Umbilical cord (tissue), 2 donors: ENCODE measurements around the gene U2AF1L4. TPM values are rescaled to one million over a fixed set of nuclear protein-coding genes. Genes with fewer than 3 reads are reported as not detected.
A peak's percentile ranks its signal among the peaks of the same experiment; 100 is the strongest.
"Not testable (repeated sequence)": the region's sequence is repeated elsewhere in the genome, so short reads cannot be mapped to it uniquely, and the experiment has no call there.

ENCODE experiments used
- DNase-seq: peaks from one replicate; pipeline ENCODE4 v3.0.0-alpha.2; 2015; ENCODE audit warnings: low spot score
- total RNA-seq: library from RNA; depleted of rRNA; stranded (reverse); fragments of >200 nt; gene quantifications from one replicate; pipeline ENCODE4 v1.2.3, GENCODE V29; 2014; ENCODE audit warnings: low replicate concordance; ENCODE audit not compliant: insufficient read depth

The U2AF1L4 gene
- total RNA-seq, 1 donor from 2014 or later, result not detected

GRCh38 chr19:35781650-35782049 lies 36.4 kb upstream of the U2AF1L4 start:
- no peak for DNase-seq

GRCh38 chr19:35780717-35781116 lies 35.5 kb upstream of the U2AF1L4 start:
- DNase-seq, result no peak

GRCh38 chr19:35780058-35780457 lies 34.8 kb upstream of the U2AF1L4 start:
- no peak for DNase-seq

GRCh38 chr19:35779033-35779432 lies 33.8 kb upstream of the U2AF1L4 start:
- DNase-seq, result no peak

GRCh38 chr19:35777961-35778360 lies 32.7 kb upstream of the U2AF1L4 start:
- no peak for DNase-seq

DNA sequence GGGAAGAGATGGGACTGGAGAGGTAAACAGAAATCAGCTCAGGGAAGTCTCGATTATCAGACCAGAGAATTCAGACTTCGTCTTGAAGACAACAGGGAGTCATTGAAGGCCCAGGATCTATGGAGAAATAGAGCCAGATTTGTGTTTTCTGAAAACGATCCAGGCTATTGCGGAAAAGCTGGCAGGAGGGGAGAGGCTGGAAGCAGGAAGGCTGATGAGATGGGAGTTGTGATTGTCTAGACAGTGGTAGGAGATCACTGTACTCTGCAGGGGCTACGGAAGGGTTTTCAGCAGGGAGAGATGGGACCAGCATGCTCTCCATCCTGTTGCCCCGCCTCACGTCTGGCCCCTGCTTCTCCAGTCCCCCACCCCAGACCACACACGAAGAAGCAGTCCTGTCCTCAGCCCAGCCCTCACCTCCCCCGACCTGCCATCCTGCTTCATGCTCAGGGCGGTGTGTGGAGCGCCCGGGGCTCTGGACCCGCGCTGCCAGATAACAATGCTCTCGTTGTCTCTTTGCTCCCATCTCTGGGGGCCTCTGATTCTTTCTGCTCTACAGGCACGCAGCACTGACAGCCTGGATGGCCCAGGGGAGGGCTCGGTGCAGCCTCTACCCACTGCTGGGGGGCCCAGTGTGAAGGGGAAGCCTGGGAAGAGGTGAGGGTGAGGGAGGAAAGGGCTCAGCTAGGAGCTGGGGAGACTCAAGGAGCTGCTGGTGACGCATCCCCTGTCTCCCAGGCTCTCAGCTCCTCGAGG lies 32.0 kb upstream of the U2AF1L4 start:
- no peak for DNase-seq

DNA sequence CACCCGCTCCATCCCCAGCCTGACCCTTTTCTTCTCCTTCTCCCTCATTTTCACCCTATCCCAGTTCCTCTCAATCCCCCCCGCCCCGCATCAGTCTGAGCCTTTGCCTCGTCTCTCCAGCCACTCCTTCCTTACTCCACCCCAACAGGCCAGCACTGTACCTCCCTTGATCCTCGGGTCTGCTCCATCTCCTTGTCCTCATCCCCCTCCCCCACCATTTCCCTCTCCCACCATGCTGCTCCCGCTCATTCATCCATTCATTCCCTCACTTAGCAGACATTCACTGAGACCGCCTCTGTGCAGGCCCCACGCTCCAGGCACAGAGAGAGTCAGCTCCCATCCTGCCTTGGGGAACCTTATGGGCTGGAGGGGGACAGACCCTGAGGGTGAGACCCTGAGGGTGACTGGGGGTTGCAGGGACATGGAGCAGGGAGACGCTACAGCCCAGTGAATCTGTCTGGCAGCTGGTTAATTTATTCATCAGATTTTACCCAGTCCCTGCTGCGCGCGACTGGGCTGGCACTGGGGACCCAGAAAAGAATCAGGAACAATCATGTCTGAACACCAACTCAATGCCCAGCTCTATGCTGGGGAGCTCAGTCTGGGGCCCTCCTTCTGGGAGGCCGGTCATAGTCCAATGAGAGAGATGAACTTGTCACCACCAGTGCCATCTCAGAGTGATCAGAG lies 31.0 kb upstream of the U2AF1L4 start:
- DNase-seq, result no peak

DNA sequence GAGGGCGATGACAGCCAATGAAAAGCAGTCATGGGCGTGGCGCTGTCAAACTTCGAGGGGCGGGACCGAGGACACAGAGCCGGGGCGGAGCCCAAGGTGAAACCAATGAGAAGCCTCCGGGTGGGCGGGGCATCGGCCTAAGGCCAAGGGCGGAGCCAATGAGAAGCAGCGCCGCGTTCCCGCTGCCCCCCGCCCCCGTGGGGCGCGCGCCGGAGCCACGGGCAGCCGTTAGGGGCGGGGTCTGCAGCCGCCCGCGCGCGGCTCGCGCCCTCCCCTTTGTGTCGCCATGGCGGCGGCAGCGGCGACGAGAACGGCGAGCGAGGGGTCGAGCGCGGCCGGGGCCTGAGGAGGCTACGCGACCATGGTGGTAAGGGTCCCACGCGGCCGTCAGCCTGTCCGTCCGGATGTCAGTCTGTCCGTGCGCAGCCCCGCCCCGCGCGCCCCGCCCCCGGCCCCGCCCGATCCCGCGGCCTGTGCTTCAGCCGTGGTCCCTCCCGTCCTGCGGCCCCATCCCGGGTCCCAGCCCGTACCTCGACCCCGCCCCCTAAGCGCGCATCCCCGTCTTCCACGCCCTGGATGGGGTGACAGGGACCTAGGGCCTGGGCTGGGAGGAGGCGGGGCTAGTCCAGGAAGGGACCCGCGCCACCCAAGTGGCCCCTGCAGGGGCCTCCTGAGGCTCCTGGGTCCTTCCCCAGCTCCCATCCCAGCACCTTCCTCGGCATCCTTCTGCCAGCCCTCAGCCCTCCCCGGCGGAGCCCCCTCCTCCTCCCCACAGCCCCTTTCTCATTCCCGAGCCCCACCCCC lies 30.3 kb upstream of the U2AF1L4 start, which contains the start of gene ARHGAP33:
ARHGAP33 (plus strand) TSS at position 267 of the 804 bp plus-strand sequence; CDS start at position 362, 95 bp downstream.
- DNase-seq, result peak; percentile 99

DNA sequence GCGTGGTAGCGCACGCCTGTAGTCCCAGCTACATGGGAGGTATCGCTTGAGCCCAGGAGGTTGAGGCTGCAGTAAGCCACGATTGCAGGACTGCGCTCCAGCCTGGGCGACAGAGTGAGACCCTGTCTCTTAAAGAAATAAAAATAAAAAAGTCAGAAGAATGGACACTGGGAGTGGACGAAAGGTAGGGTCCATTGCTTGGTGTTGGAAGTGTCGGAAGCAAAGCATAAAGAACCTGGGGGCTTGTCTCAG lies 29.8 kb upstream of the U2AF1L4 start:
- DNase-seq, result no peak

DNA sequence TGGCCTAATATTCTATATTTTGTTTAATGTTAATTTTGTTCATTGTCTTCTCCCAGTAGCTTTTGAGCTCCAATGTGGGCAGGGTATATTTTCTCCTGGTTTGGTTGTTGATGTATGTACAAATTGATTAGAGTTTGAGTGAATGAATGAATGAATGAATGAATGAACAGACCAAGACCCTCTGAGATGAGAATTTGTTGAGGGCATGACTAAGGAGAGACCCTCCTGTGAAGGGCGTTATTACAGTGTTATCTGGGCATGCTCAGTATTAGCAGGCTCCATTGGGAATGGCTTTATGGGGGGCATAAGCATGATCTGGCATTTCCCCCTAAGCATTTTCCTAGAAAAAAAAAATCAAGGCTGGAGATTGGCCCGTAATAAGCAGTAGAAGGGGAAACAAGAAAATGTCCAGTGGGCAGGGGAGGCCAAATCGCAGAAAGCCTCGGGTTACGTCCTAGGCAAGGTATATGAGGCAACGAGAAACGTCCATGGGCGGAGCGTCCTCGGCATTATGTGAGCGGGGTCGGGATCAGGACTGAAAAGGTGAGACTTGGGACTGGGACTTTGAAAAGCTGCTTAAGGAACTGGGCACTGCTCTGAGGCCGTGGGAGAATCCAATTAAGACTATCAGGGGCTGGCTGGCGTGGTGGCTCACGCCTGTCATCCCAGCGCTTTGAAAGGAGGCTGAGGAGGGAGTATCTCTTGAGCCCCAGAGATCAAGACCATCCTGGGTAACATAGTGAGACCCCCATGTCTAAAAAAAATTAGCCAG lies 29.2 kb upstream of the U2AF1L4 start:
- no peak for DNase-seq

- DNase-seq, result no peak
Observed at GRCh38 chr19:35773020-35773806, 28.0 kb upstream of the U2AF1L4 start.

DNA sequence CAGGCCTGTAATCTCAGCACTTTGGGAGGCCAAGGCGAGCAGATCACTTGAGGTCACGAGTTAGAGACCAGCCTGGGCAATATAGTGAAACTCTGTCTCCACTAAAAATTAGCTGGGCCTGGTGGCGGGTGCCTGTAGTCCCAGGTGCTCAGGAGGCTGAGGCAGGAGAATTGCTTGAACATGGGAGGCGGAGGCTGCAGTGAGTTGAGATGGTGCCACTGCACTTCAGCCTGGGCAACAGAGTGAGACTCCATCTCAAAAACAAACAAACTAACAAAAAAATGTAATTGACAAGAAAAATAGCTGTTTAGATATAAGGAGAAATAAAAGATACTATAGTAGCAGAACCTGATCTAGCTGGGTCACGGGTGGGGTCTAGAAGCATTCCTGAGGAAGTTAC lies 27.1 kb upstream of the U2AF1L4 start:
- not testable (repeated sequence) for DNase-seq

DNA sequence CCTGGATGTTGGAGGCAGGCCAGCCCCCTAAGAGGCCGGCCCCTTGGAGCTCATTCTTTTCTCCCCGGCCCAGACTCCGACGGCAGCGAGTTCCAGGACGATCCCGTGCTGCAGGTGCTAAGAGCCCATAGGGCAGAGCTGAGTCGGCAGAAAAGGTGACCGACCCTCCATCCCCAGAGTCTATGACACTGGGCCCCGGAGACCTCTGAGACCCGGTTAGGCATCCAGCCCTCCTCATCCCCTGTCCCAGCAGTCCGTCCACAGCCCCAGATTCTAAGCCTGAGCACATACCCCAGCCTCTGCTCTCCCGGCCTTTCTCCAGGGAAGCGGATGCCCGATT lies 22.8 kb upstream of the U2AF1L4 start:
- no peak for DNase-seq

- DNase-seq, result peak; percentile 55
Observed at GRCh38 chr19:35767288-35768081, 22.3 kb upstream of the U2AF1L4 start.

GRCh38 chr19:35766571-35767104 lies 21.4 kb upstream of the U2AF1L4 start:
- no peak for DNase-seq

DNA sequence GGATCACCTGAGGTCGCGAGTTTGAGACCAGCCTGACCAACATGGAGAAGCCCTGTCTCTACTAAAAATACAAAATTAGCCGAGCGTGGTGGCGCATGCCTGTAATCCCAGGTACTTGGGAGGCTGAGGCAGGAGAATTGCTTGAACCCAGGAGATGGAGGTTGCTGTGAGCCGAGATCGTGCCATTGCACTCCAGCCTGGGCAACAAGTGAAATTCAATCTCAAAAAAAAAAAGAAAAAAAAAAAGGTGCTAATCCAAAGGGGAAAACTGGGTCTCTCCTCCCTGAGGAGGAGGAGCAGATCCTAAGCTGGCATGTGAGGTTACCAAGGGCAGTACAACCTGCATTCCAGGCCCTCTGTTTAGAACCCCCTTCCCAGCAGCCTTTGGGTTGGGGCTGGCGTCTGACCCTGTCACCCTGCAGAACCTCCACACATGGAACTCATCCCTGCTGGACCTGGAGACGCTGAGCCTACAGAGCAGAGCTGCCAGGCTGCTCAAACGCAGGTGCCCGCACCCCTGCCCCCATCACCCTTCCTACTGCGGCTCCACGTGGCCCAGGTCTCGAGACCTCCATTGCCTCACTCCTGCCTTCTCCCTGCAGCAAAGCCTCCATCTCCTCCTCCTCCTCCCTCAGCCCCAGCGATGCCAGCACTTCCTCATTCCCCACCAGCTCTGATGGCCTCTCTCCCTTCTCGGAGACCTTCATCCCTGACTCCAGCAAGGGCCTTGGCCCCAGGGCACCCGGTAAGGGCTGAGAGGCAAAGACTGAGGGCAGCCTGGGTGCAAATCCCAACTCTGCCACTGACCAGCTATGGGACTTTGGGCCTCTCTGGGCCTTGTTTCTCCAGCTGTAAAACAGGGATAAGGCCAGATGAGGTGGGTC lies 19.5 kb upstream of the U2AF1L4 start:
- DNase-seq, result no peak

GRCh38 chr19:35760711-35761349 lies 15.6 kb upstream of the U2AF1L4 start:
- DNase-seq, result no peak

GRCh38 chr19:35759697-35760096 lies 14.5 kb upstream of the U2AF1L4 start:
- no peak for DNase-seq
